ENCODE data around the gene NR3C1.

GRCh38 chr5:143412661-143413342 lies 9.3 kb upstream of the NR3C1 start:
- TF ChIP-seq CTCF (conservative IDR thresholded peaks at IDR 0.05 in 1 of 2, IDR thresholded peaks at IDR 0.05 in 1 of 2; ENCODE audit: extremely low read depth in 1 of 2, insufficient read depth in 1 of 2, low read depth in 1 of 2, low read length in 2 of 2) (no peak), EZH2 (IDR thresholded peaks at IDR 0.05; ENCODE audit: borderline replicate concordance, low read length) (no peak)
